ENCODE results near the gene TTC7B.

- TF ChIP-seq EZH2 (IDR thresholded peaks at IDR 0.05; ENCODE audit: insufficient read depth, poor library complexity, severe bottlenecking) (no peak), EZH2phosphoT487 (IDR thresholded peaks at IDR 0.05; ENCODE audit: insufficient read depth, low read depth) (no peak)
These were observed 144.6 kb downstream of the TTC7B start for GRCh38 chr14:90671382-90672234.
